ENCODE data around the gene TMX3. TPM values are rescaled to one million over a fixed set of nuclear protein-coding genes. Genes with fewer than 3 reads are reported as not detected.

Gene TMX3
- total RNA-seq, 6 donors from 2014 or later = 25.0 to 67.1 (median 50.8) TPM

- no peak overlapping the region for H3K4me3 ChIP-seq
- WGBS, 2 donors = 73 to 86% methylated on average over 1 of the region's 1 CpG
- no peak for DNase-seq
- H3K4me1 ChIP-seq = peaks cover 0 to 9% (median 0%) of the 10 kb centered on the region in 4 donors
- peaks cover 0 to 56% (median 10%) of the 10 kb centered on the region in 4 donors for H3K36me3 ChIP-seq
- no peaks in the 10 kb centered on the region for H3K9me3 ChIP-seq
- H3K27ac ChIP-seq = no peak overlapping the region
- no peaks in the 10 kb centered on the region for H3K27me3 ChIP-seq
- no peak for TF ChIP-seq POLR2A (IDR thresholded peaks at IDR 0.05)
- no peak for TF ChIP-seq CTCF (IDR thresholded peaks at IDR 0.05)
- no peak for TF ChIP-seq POLR2AphosphoS5 (IDR thresholded peaks at IDR 0.05)
- TF ChIP-seq EP300 (IDR thresholded peaks at IDR 0.05) = no peak
- ATAC-seq (ENCODE audit: low FRiP score in 2 of 2) = no peak
These were observed 9.8 kb downstream of the TMX3 start for GRCh38 chr18:68705119-68705518.

GRCh38 chr18:68703326-68703725, 11.6 kb downstream of the TMX3 start:
- no peaks in the 10 kb centered on the region for H3K27me3 ChIP-seq
- DNase-seq (no peak), ATAC-seq (ENCODE audit: low FRiP score in 2 of 2) (no peak)
- WGBS, 2 donors = 64 to 70% methylated on average over 3 of the region's 3 CpGs
- peaks cover 0 to 9% (median 0%) of the 10 kb centered on the region in 4 donors for H3K4me1 ChIP-seq
- H3K9me3 ChIP-seq = no peaks in the 10 kb centered on the region
- H3K36me3 ChIP-seq = peaks cover 0 to 44% (median 0%) of the 10 kb centered on the region in 4 donors
- TF ChIP-seq POLR2A (IDR thresholded peaks at IDR 0.05) (no peak), CTCF (IDR thresholded peaks at IDR 0.05) (no peak), EP300 (IDR thresholded peaks at IDR 0.05) (no peak), POLR2AphosphoS5 (IDR thresholded peaks at IDR 0.05) (no peak)
- H3K27ac ChIP-seq = no peak overlapping the region
- H3K4me3 ChIP-seq = no peak overlapping the region

GRCh38 chr18:68701353-68701752, 13.6 kb downstream of the TMX3 start:
- Histone ChIP-seq H3K27me3 (no peaks in the 10 kb centered on the region), H3K4me3 (no peak overlapping the region), H3K36me3 (peaks cover 0 to 48% (median 6%) of the 10 kb centered on the region in 4 donors), H3K9me3 (no peaks in the 10 kb centered on the region), H3K4me1 (peaks cover 0 to 9% (median 0%) of the 10 kb centered on the region in 4 donors), H3K27ac (no peak overlapping the region)
- TF ChIP-seq POLR2AphosphoS5 (IDR thresholded peaks at IDR 0.05) (no peak), POLR2A (IDR thresholded peaks at IDR 0.05) (no peak), EP300 (IDR thresholded peaks at IDR 0.05) (no peak), CTCF (IDR thresholded peaks at IDR 0.05) (no peak)
- no peak for ATAC-seq (ENCODE audit: low FRiP score in 2 of 2)
- WGBS, 2 donors = 95 to 97% methylated on average over 4 of the region's 4 CpGs
- no peak for DNase-seq

- Histone ChIP-seq H3K27ac (no peak overlapping the region), H3K4me1 (no peaks in the 10 kb centered on the region), H3K9me3 (no peaks in the 10 kb centered on the region), H3K4me3 (no peak overlapping the region), H3K36me3 (peaks cover 0 to 52% (median 13%) of the 10 kb centered on the region in 4 donors), H3K27me3 (no peaks in the 10 kb centered on the region)
- no peak for TF ChIP-seq POLR2AphosphoS5 (IDR thresholded peaks at IDR 0.05)
- DNase-seq (no peak), ATAC-seq (ENCODE audit: low FRiP score in 2 of 2) (no peak)
- 97 to 100% methylated on average over 1 of the region's 1 CpG for WGBS, 2 donors
These were observed 15.9 kb downstream of the TMX3 start for GRCh38 chr18:68699043-68699442.

DNA sequence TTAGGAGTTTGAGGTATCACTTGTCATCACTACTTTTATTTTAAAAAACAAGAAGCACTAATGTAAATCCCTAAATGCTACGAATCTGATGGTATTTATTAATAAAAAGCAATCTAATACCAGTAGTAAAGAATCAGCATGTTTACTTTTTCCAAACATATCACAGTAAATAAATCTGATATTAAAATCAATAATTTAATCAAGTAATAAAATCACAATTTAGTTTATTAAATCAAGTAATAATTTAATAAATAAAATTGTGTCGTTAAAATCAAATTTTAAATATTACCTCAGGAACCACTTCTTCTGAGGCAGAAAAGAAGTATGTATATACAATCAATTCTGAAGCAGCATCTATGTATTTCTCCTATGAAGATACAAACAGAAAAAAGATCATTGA, 18.0 kb downstream of the TMX3 start:
- H3K27me3 ChIP-seq = no peaks in the 10 kb centered on the region
- TF ChIP-seq POLR2AphosphoS5 (IDR thresholded peaks at IDR 0.05) (no peak), POLR2A (IDR thresholded peaks at IDR 0.05) (no peak)
- 96 to 97% methylated on average over 2 of the region's 2 CpGs for WGBS, 2 donors
- H3K4me1 ChIP-seq = no peaks in the 10 kb centered on the region
- H3K9me3 ChIP-seq = no peaks in the 10 kb centered on the region
- no peak overlapping the region for H3K4me3 ChIP-seq
- no peak overlapping the region for H3K27ac ChIP-seq
- H3K36me3 ChIP-seq = peaks cover 3 to 62% (median 25%) of the 10 kb centered on the region in 4 donors
- DNase-seq (no peak), ATAC-seq (ENCODE audit: low FRiP score in 2 of 2) (no peak)

GRCh38 chr18:68694316-68694715, 20.6 kb downstream of the TMX3 start:
- Histone ChIP-seq H3K36me3 (peaks cover 7 to 67% (median 25%) of the 10 kb centered on the region in 4 donors), H3K27me3 (no peaks in the 10 kb centered on the region), H3K4me3 (no peak overlapping the region), H3K4me1 (no peaks in the 10 kb centered on the region), H3K27ac (no peak overlapping the region), H3K9me3 (no peaks in the 10 kb centered on the region)
- ATAC-seq (ENCODE audit: low FRiP score in 2 of 2) (no peak), DNase-seq (peak in 1 of 2 donors; percentile 50)
- 89 to 96% methylated on average over 11 of the region's 11 CpGs for WGBS, 2 donors
- TF ChIP-seq POLR2A (IDR thresholded peaks at IDR 0.05) (no peak), CTCF (IDR thresholded peaks at IDR 0.05) (no peak), POLR2AphosphoS5 (IDR thresholded peaks at IDR 0.05) (no peak), EP300 (IDR thresholded peaks at IDR 0.05) (no peak)

Measured in upper lobe of left lung (tissue), 6 donors.